T-helper 1 cell treated with Interleukin-12 subunit alpha and Interleukin-12 subunit beta and Interleukin-4 antibody, amounts not matched to agents 30 μg/mL and 1 μg/mL, for 36 hours (primary cell): ENCODE results near the gene DNM1L.
A peak's percentile ranks its signal among the peaks of the same experiment; 100 is the strongest.
"Not testable (repeated sequence)": the region's sequence is repeated elsewhere in the genome, so short reads cannot be mapped to it uniquely, and the experiment has no call there.

Experiments used
- H3K27ac Mint-ChIP-seq: one replicate; pipeline ENCODE4 v1.8.0; 2021; ENCODE audit warnings: mild to moderate bottlenecking, mixed read lengths
- H3K27me3 Mint-ChIP-seq: one replicate; pipeline ENCODE4 v1.8.0; 2021; ENCODE audit warnings: low read depth, mixed read lengths
- H3K36me3 Mint-ChIP-seq: one replicate; pipeline ENCODE4 v1.8.0; 2021; ENCODE audit warnings: low read depth, mixed read lengths
- H3K4me1 Mint-ChIP-seq: one replicate; pipeline ENCODE4 v1.8.0; 2021; ENCODE audit warnings: low read depth, mixed read lengths
- H3K4me3 Mint-ChIP-seq: one replicate; pipeline ENCODE4 v1.8.0; 2021; ENCODE audit warnings: mild to moderate bottlenecking, moderate library complexity, mixed read lengths
- H3K9me3 Mint-ChIP-seq: one replicate; pipeline ENCODE4 v1.8.0; 2021; ENCODE audit warnings: mixed read lengths

The DNM1L gene

GRCh38 chr12:32708926-32709325 lies 29.8 kb downstream of the DNM1L start:
- Mint-ChIP-seq H3K4me3 (no peak overlapping the region), H3K36me3 (peaks cover 11% of the 10 kb centered on the region), H3K27me3 (no peaks in the 10 kb centered on the region), H3K4me1 (peaks cover 19% of the 10 kb centered on the region), H3K9me3 (no peaks in the 10 kb centered on the region), H3K27ac (no peak overlapping the region)

- H3K9me3 Mint-ChIP-seq, result no peaks in the 10 kb centered on the region
- H3K36me3 Mint-ChIP-seq, result peaks cover 13% of the 10 kb centered on the region
- H3K27me3 Mint-ChIP-seq, result no peaks in the 10 kb centered on the region
- no peaks in the 10 kb centered on the region for H3K4me1 Mint-ChIP-seq
- no peak overlapping the region for H3K4me3 Mint-ChIP-seq
- no peak overlapping the region for H3K27ac Mint-ChIP-seq
These were observed 35.7 kb downstream of the DNM1L start for GRCh38 chr12:32714772-32715171.

GRCh38 chr12:32718926-32719325 lies 39.8 kb downstream of the DNM1L start:
- Mint-ChIP-seq H3K4me1 (no peaks in the 10 kb centered on the region), H3K27ac (no peak overlapping the region), H3K9me3 (no peaks in the 10 kb centered on the region), H3K4me3 (no peak overlapping the region), H3K36me3 (peaks cover 13% of the 10 kb centered on the region), H3K27me3 (no peaks in the 10 kb centered on the region)

GRCh38 chr12:32725308-32725707 lies 46.2 kb downstream of the DNM1L start:
- not testable (repeated sequence) for H3K9me3 Mint-ChIP-seq, H3K4me1 Mint-ChIP-seq, H3K27me3 Mint-ChIP-seq, H3K4me3 Mint-ChIP-seq, H3K27ac Mint-ChIP-seq
- peaks cover 27% of the 10 kb centered on the region for H3K36me3 Mint-ChIP-seq

GRCh38 chr12:32726286-32726685 lies 47.2 kb downstream of the DNM1L start:
- H3K9me3 Mint-ChIP-seq, result no peaks in the 10 kb centered on the region
- H3K27ac Mint-ChIP-seq, result no peak overlapping the region
- no peaks in the 10 kb centered on the region for H3K27me3 Mint-ChIP-seq
- no peaks in the 10 kb centered on the region for H3K4me1 Mint-ChIP-seq
- peaks cover 23% of the 10 kb centered on the region for H3K36me3 Mint-ChIP-seq
- no peak overlapping the region for H3K4me3 Mint-ChIP-seq

GRCh38 chr12:32727237-32727636 lies 48.1 kb downstream of the DNM1L start:
- H3K4me3 Mint-ChIP-seq, result no peak overlapping the region
- no peak overlapping the region for H3K27ac Mint-ChIP-seq
- H3K36me3 Mint-ChIP-seq, result peaks cover 20% of the 10 kb centered on the region
- no peaks in the 10 kb centered on the region for H3K9me3 Mint-ChIP-seq
- H3K27me3 Mint-ChIP-seq, result no peaks in the 10 kb centered on the region
- no peaks in the 10 kb centered on the region for H3K4me1 Mint-ChIP-seq

- H3K36me3 Mint-ChIP-seq, result peaks cover 26% of the 10 kb centered on the region
- no peak overlapping the region for H3K27ac Mint-ChIP-seq
These were observed 55.9 kb downstream of the DNM1L start for GRCh38 chr12:32734952-32735351.

GRCh38 chr12:32736445-32736844 lies 57.3 kb downstream of the DNM1L start:
- Mint-ChIP-seq H3K27me3 (no peaks in the 10 kb centered on the region), H3K27ac (no peak overlapping the region), H3K9me3 (no peaks in the 10 kb centered on the region), H3K36me3 (peaks cover 29% of the 10 kb centered on the region), H3K4me3 (no peak overlapping the region), H3K4me1 (peaks cover 6% of the 10 kb centered on the region)

More at GRCh38 chr12:32734952-32735351, 55.9 kb downstream of the DNM1L start:
- peaks cover 6% of the 10 kb centered on the region for H3K4me1 Mint-ChIP-seq
- H3K9me3 Mint-ChIP-seq, result no peaks in the 10 kb centered on the region
- H3K4me3 Mint-ChIP-seq, result no peak overlapping the region
- no peaks in the 10 kb centered on the region for H3K27me3 Mint-ChIP-seq

GRCh38 chr12:32737715-32738114 lies 58.6 kb downstream of the DNM1L start:
- H3K4me1 Mint-ChIP-seq, result peaks cover 8% of the 10 kb centered on the region
- H3K9me3 Mint-ChIP-seq, result no peaks in the 10 kb centered on the region
- H3K36me3 Mint-ChIP-seq, result peaks cover 29% of the 10 kb centered on the region
- no peaks in the 10 kb centered on the region for H3K27me3 Mint-ChIP-seq
- no peak overlapping the region for H3K4me3 Mint-ChIP-seq
- no peak overlapping the region for H3K27ac Mint-ChIP-seq

GRCh38 chr12:32739279-32739678 lies 60.2 kb downstream of the DNM1L start:
- Mint-ChIP-seq H3K36me3 (peaks cover 33% of the 10 kb centered on the region), H3K9me3 (no peaks in the 10 kb centered on the region), H3K27me3 (no peaks in the 10 kb centered on the region), H3K4me3 (no peak overlapping the region), H3K27ac (no peak overlapping the region), H3K4me1 (peaks cover 14% of the 10 kb centered on the region)

GRCh38 chr12:32742133-32742532 lies 63.0 kb downstream of the DNM1L start:
- H3K27ac Mint-ChIP-seq, result no peak overlapping the region
- peaks cover 37% of the 10 kb centered on the region for H3K36me3 Mint-ChIP-seq
- H3K27me3 Mint-ChIP-seq, result no peaks in the 10 kb centered on the region
- H3K9me3 Mint-ChIP-seq, result no peaks in the 10 kb centered on the region
- H3K4me1 Mint-ChIP-seq, result peaks cover 15% of the 10 kb centered on the region
- H3K4me3 Mint-ChIP-seq, result no peak overlapping the region

GRCh38 chr12:32743264-32743663 lies 64.2 kb downstream of the DNM1L start:
- H3K36me3 Mint-ChIP-seq, result peaks cover 42% of the 10 kb centered on the region
- no peaks in the 10 kb centered on the region for H3K9me3 Mint-ChIP-seq
- H3K27me3 Mint-ChIP-seq, result no peaks in the 10 kb centered on the region
- H3K4me3 Mint-ChIP-seq, result no peak overlapping the region
- peaks cover 15% of the 10 kb centered on the region for H3K4me1 Mint-ChIP-seq
- H3K27ac Mint-ChIP-seq, result no peak overlapping the region

GRCh38 chr12:32753605-32754004 lies 74.5 kb downstream of the DNM1L start:
- Mint-ChIP-seq H3K4me1 (peaks cover 20% of the 10 kb centered on the region), H3K4me3 (peak overlapping the region; percentile 84), H3K27me3 (no peaks in the 10 kb centered on the region), H3K27ac (peak overlapping the region; percentile 57), H3K9me3 (no peaks in the 10 kb centered on the region), H3K36me3 (peaks cover 30% of the 10 kb centered on the region)

GRCh38 chr12:32754111-32754510 lies 75.0 kb downstream of the DNM1L start:
- peaks cover 20% of the 10 kb centered on the region for H3K4me1 Mint-ChIP-seq
- no peaks in the 10 kb centered on the region for H3K9me3 Mint-ChIP-seq
- H3K36me3 Mint-ChIP-seq, result peaks cover 27% of the 10 kb centered on the region
- peak overlapping the region; percentile 84 for H3K4me3 Mint-ChIP-seq
- peak overlapping the region; percentile 72 for H3K27ac Mint-ChIP-seq
- no peaks in the 10 kb centered on the region for H3K27me3 Mint-ChIP-seq

- H3K27ac Mint-ChIP-seq, result peak overlapping the region; percentile 82
- H3K36me3 Mint-ChIP-seq, result peaks cover 23% of the 10 kb centered on the region
- H3K4me3 Mint-ChIP-seq, result peak overlapping the region; percentile 84
- H3K27me3 Mint-ChIP-seq, result no peaks in the 10 kb centered on the region
- peaks cover 20% of the 10 kb centered on the region for H3K4me1 Mint-ChIP-seq
- no peaks in the 10 kb centered on the region for H3K9me3 Mint-ChIP-seq
These were observed 76.1 kb downstream of the DNM1L start for GRCh38 chr12:32755051-32755653.
